Measurements from ENCODE around the gene INTS7. TPM values are rescaled to one million over a fixed set of nuclear protein-coding genes. Genes with fewer than 3 reads are reported as not detected.

The INTS7 gene
- total RNA-seq, 2 experiments from 2014 or later = 23.2 to 25.4 TPM

GRCh38 chr1:211903490-211904245, 131.7 kb downstream of the INTS7 start:
- no peak overlapping the region for H3K4me3 Mint-ChIP-seq
- no peak for TF ChIP-seq CTCF (IDR thresholded peaks at IDR 0.05)
- H3K27me3 Mint-ChIP-seq = no peaks in the 10 kb centered on the region
- POLR2A ChIA-PET = no interaction called here
- no peak for ATAC-seq
- CTCF ChIA-PET = interaction anchor here (1.2 to 1.9 kb wide), 2 partner anchors 10 to 205 kb away, joined by 3 to 9 read pairs; no protein-coding TSS in a partner anchor
- H3K4me1 Mint-ChIP-seq (ENCODE audit: low read depth) = no peaks in the 10 kb centered on the region
- peaks cover 1% of the 10 kb centered on the region for H3K9me3 Mint-ChIP-seq
- intact Hi-C loops (cut with micrococcal nuclease) = no loop called here
- DNase-seq = no peak
- no peaks in the 10 kb centered on the region for H3K36me3 Mint-ChIP-seq (ENCODE audit: low read depth)
- no peak overlapping the region for H3K27ac Mint-ChIP-seq

- Mint-ChIP-seq H3K27ac (no peak overlapping the region), H3K27me3 (no peaks in the 10 kb centered on the region), H3K4me1 (ENCODE audit: low read depth) (no peaks in the 10 kb centered on the region), H3K9me3 (peaks cover 1% of the 10 kb centered on the region), H3K4me3 (no peak overlapping the region), H3K36me3 (ENCODE audit: low read depth) (no peaks in the 10 kb centered on the region)
- intact Hi-C loops (cut with micrococcal nuclease) = no loop called here
- POLR2A ChIA-PET = no interaction called here
- DNase-seq (no peak), ATAC-seq (no peak)
- no peak for TF ChIP-seq CTCF (IDR thresholded peaks at IDR 0.05)
- CTCF ChIA-PET = interaction anchor here (1.2 to 1.9 kb wide), 2 partner anchors 9 to 204 kb away, joined by 3 to 9 read pairs; no protein-coding TSS in a partner anchor
These were observed 132.6 kb downstream of the INTS7 start for GRCh38 chr1:211902624-211903291.

- H3K9me3 Mint-ChIP-seq = peaks cover 1% of the 10 kb centered on the region
- intact Hi-C loops (cut with micrococcal nuclease) = no loop called here
- H3K27me3 Mint-ChIP-seq = no peaks in the 10 kb centered on the region
- H3K36me3 Mint-ChIP-seq (ENCODE audit: low read depth) = no peaks in the 10 kb centered on the region
- H3K4me1 Mint-ChIP-seq (ENCODE audit: low read depth) = no peaks in the 10 kb centered on the region
- no peak for TF ChIP-seq CTCF (IDR thresholded peaks at IDR 0.05)
- no peak overlapping the region for H3K27ac Mint-ChIP-seq
- ChIA-PET POLR2A (no interaction called here), CTCF (interaction anchor here (1.9 kb wide), 1 partner anchor 203 kb away, joined by 9 read pairs; no protein-coding TSS in a partner anchor)
- H3K4me3 Mint-ChIP-seq = no peak overlapping the region
- DNase-seq (no peak), ATAC-seq (no peak)
These were observed 133.4 kb downstream of the INTS7 start for GRCh38 chr1:211901945-211902344.

- H3K4me1 Mint-ChIP-seq (ENCODE audit: low read depth) = no peaks in the 10 kb centered on the region
- TF ChIP-seq CTCF (IDR thresholded peaks at IDR 0.05) = no peak
- no peaks in the 10 kb centered on the region for H3K36me3 Mint-ChIP-seq (ENCODE audit: low read depth)
- ChIA-PET POLR2A (no interaction called here), CTCF (interaction anchor here (0.7 to 1.3 kb wide), 2 partner anchors 16 to 60 kb away, joined by 3 to 4 read pairs; no protein-coding TSS in a partner anchor)
- no peak for DNase-seq
- no peaks in the 10 kb centered on the region for H3K27me3 Mint-ChIP-seq
- H3K9me3 Mint-ChIP-seq = peaks cover 1% of the 10 kb centered on the region
- ATAC-seq = no peak
- intact Hi-C loops (cut with micrococcal nuclease) = no loop called here
- no peak overlapping the region for H3K27ac Mint-ChIP-seq
- no peak overlapping the region for H3K4me3 Mint-ChIP-seq
These were observed 134.9 kb downstream of the INTS7 start for GRCh38 chr1:211900441-211900840.

- no peak for TF ChIP-seq CTCF (IDR thresholded peaks at IDR 0.05)
- Mint-ChIP-seq H3K36me3 (ENCODE audit: low read depth) (no peaks in the 10 kb centered on the region), H3K27ac (no peak overlapping the region), H3K27me3 (no peaks in the 10 kb centered on the region), H3K4me3 (no peak overlapping the region), H3K4me1 (ENCODE audit: low read depth) (no peaks in the 10 kb centered on the region), H3K9me3 (no peaks in the 10 kb centered on the region)
- CTCF ChIA-PET = no interaction called here
- DNase-seq = no peak
- intact Hi-C loops (cut with micrococcal nuclease) = no loop called here
- no peak for ATAC-seq
- POLR2A ChIA-PET = no interaction called here
These were observed 138.4 kb downstream of the INTS7 start for GRCh38 chr1:211896958-211897357.
